Erythroblast (primary cell): Measurements from ENCODE around the gene MYH8.
A peak's percentile ranks its signal among the peaks of the same experiment; 100 is the strongest.

Experiments used
- DNase-seq, 2 experiments: peaks; one replicate each; lab custom pipeline; 2025; lab: John Stamatoyannopoulos, UW
- GATA1 ChIP-seq: IDR thresholded peaks from 2 replicates; pipeline ENCODE4 v1.6.1; 2011; ENCODE audit warnings: low read depth, mild to moderate bottlenecking, control low read depth, low read length, moderate library complexity
- POLR2A ChIP-seq: IDR thresholded peaks from 2 replicates; pipeline ENCODE4 v1.6.1; 2011; ENCODE audit warnings: mild to moderate bottlenecking, low read length

MYH8 gene

GRCh38 chr17:10421900-10422542 lies at the start of gene MYH8:
Gene MYH8 (minus strand): TSS chr17:10421950. CDS start chr17:10420227, 1,723 bp downstream.
- TF ChIP-seq POLR2A (no peak), GATA1 (no peak)
- DNase-seq, result no peak

GRCh38 chr17:10469459-10469858 lies 47.7 kb upstream of the MYH8 start, which contains the start of gene MYH4:
Gene MYH4 (minus strand): TSS chr17:10469559. CDS start chr17:10466745, 2,814 bp downstream.
- TF ChIP-seq GATA1 (no peak), POLR2A (no peak)
- DNase-seq, result no peak

GRCh38 chr17:10463402-10463801 lies 41.7 kb upstream of the MYH8 start:
- TF ChIP-seq POLR2A (no peak), GATA1 (no peak)
- no peak for DNase-seq

- no peak for DNase-seq
- no peak for TF ChIP-seq GATA1
- TF ChIP-seq POLR2A, result no peak
Measured at GRCh38 chr17:10460062-10460461, 38.3 kb upstream of the MYH8 start.

GRCh38 chr17:10458701-10459100 lies 37.0 kb upstream of the MYH8 start:
- DNase-seq, result no peak
- no peak for TF ChIP-seq GATA1
- no peak for TF ChIP-seq POLR2A

GRCh38 chr17:10457952-10458351 lies 36.2 kb upstream of the MYH8 start:
- TF ChIP-seq GATA1 (no peak), POLR2A (no peak)

GRCh38 chr17:10447026-10447931 lies 25.5 kb upstream of the MYH8 start:
- peak in 1 of 2 experiments; percentile 1 for DNase-seq
- TF ChIP-seq POLR2A, result no peak
- no peak for TF ChIP-seq GATA1

More at GRCh38 chr17:10457952-10458351, 36.2 kb upstream of the MYH8 start:
- DNase-seq, result no peak

- no peak for DNase-seq
- TF ChIP-seq GATA1 (no peak), POLR2A (no peak)
Measured at GRCh38 chr17:10439816-10440215, 18.1 kb upstream of the MYH8 start.

GRCh38 chr17:10435096-10435495 lies 13.3 kb upstream of the MYH8 start:
- DNase-seq, result no peak
- TF ChIP-seq GATA1, result no peak
- no peak for TF ChIP-seq POLR2A

- DNase-seq, result no peak
- no peak for TF ChIP-seq POLR2A
- TF ChIP-seq GATA1, result no peak
Measured at GRCh38 chr17:10429421-10430045, 7.8 kb upstream of the MYH8 start.

- no peak for DNase-seq
- TF ChIP-seq POLR2A, result no peak
- TF ChIP-seq GATA1, result no peak
Measured at GRCh38 chr17:10428781-10429180, 7.0 kb upstream of the MYH8 start.

GRCh38 chr17:10421211-10421610 lies 539 bp downstream of the MYH8 start:
- TF ChIP-seq GATA1 (no peak), POLR2A (no peak)
- no peak for DNase-seq

GRCh38 chr17:10420811-10421210 lies 939 bp downstream of the MYH8 start:
- DNase-seq, result no peak
- TF ChIP-seq POLR2A (no peak), GATA1 (no peak)
